ENCODE measurements around the gene MARF1. TPM values are rescaled to one million over a fixed set of nuclear protein-coding genes. Genes with fewer than 3 reads are reported as not detected.

Gene MARF1
- polyA plus RNA-seq, 1 donor (not counting 4 experiments of a cell fraction or from before 2014, with no cell fraction given) = 12.5 TPM

DNA sequence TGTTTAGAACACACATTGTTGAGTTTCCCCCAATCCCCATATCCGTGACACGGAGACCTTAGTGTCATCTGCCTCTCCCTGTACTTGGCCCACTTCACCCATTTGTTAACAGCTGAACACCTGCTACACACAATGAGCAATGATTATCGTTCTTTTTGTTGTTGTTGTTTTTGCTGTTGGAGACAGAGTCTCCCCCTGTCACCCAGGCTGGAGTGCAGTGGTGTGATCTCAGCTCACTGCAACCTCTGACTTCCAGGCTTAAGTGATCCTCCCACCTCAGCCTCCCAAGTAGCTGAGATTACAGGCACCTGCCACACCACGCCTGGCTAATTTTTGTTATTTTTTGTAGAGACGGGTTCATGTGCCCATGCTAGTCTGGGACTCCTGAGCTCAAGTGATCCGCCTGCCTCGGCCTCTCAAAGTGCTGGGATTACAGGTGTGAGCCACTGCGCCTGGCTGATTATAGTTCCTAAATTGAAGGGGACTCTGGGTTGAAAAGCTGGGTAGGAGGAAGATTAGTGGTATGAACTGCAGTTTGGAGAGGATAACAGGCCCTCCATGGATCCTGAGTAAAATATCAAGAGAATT lies 28.7 kb upstream of the MARF1 start:
- H4K20me1 ChIP-seq (ENCODE audit: control insufficient read depth, extremely low read depth, insufficient read depth, low read length) = no peaks in the 10 kb centered on the region
- H3K79me2 ChIP-seq (ENCODE audit: control insufficient read depth, insufficient read depth, low read length) = peaks cover 29% of the 10 kb centered on the region
- no peak overlapping the region for H3K4me3 ChIP-seq (ENCODE audit: control insufficient read depth in 2 of 3, extremely low read depth in 1 of 3, insufficient read depth in 2 of 3, low read depth in 1 of 3, low read length in 3 of 3)
- H3K36me3 ChIP-seq (ENCODE audit: control insufficient read depth in 2 of 2, extremely low read depth in 1 of 2, insufficient read depth in 2 of 2, low read length in 2 of 2) = peaks cover 14 to 37% of the 10 kb centered on the region in 2 experiments
- H3K9me1 ChIP-seq (ENCODE audit: control insufficient read depth, extremely low read depth, insufficient read depth, low read length) = no peaks in the 10 kb centered on the region
- H3K27me3 ChIP-seq (ENCODE audit: control insufficient read depth, extremely low read depth, insufficient read depth, low read length) = no peaks in the 10 kb centered on the region
- TF ChIP-seq, protein P1, sequence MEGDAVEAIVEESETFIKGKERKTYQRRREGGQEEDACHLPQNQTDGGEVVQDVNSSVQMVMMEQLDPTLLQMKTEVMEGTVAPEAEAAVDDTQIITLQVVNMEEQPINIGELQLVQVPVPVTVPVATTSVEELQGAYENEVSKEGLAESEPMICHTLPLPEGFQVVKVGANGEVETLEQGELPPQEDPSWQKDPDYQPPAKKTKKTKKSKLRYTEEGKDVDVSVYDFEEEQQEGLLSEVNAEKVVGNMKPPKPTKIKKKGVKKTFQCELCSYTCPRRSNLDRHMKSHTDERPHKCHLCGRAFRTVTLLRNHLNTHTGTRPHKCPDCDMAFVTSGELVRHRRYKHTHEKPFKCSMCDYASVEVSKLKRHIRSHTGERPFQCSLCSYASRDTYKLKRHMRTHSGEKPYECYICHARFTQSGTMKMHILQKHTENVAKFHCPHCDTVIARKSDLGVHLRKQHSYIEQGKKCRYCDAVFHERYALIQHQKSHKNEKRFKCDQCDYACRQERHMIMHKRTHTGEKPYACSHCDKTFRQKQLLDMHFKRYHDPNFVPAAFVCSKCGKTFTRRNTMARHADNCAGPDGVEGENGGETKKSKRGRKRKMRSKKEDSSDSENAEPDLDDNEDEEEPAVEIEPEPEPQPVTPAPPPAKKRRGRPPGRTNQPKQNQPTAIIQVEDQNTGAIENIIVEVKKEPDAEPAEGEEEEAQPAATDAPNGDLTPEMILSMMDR (optimal IDR thresholded peaks at IDR 0.05 in 1 of 3, IDR thresholded peaks at IDR 0.05 in 1 of 3, conservative IDR thresholded peaks at IDR 0.05 in 1 of 3; ENCODE audit: extremely low read depth in 1 of 3, insufficient read depth in 2 of 3, low read length in 3 of 3) = no peak
- no peak for TF ChIP-seq EZH2 (IDR thresholded peaks at IDR 0.05; ENCODE audit: low read length)
- H3K9ac ChIP-seq (ENCODE audit: control insufficient read depth, extremely low read depth, insufficient read depth, low read length) = peak overlapping the region; percentile 9
- DNase-seq (ENCODE audit: low read depth, low spot score) (no peak), FAIRE-seq (no peak)
- dilution Hi-C loops (cut with MboI; ENCODE audit: extremely low pct_ligation_motif_present, low sequenced_read_pairs) = no loop called here
- H3K9me3 ChIP-seq (ENCODE audit: control insufficient read depth, low read depth, low read length) = no peaks in the 10 kb centered on the region
- peak overlapping the region; percentile 97 for H3K27ac ChIP-seq (ENCODE audit: control insufficient read depth, insufficient read depth, low read length)
- H2AFZ ChIP-seq (ENCODE audit: control insufficient read depth, low read length) = no peak overlapping the region
- peaks cover 44% of the 10 kb centered on the region for H3K4me1 ChIP-seq (ENCODE audit: control insufficient read depth, extremely low read depth, insufficient read depth, low read length)
- H3K4me2 ChIP-seq (ENCODE audit: control insufficient read depth, extremely low read depth, insufficient read depth, low read depth, low read length) = peak overlapping the region; percentile 87

DNA sequence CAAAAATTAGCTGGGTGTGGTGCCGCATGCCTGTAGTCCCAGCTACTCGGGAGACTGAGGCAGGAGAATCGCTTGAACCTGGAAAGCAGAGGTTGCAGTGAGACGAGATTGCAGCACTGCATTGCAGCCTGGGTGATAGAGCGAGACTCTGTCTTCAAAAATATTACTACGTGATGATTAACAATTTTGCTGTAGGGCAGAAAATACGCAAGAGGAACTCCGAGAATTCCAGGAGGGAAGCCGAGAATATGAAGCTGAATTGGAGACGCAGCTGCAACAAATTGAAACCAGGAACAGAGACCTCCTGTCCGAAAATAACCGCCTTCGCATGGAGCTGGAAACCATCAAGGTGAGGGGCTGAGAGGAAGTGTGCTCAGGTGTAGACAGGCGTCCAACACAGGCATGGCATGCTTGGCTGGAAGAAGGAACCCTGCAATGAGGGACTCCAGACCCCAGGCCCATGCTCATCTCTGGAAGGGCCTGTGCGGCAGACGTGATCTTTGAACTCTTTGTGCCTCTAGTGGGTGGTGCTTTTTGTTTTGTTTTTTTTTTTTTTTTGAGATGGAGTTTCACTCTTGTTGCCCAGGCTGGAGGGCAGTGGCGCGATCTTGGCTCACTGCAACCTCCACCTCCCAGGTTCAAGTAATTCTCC lies 24.3 kb upstream of the MARF1 start:
- Histone ChIP-seq H3K4me3 (ENCODE audit: control insufficient read depth in 2 of 3, extremely low read depth in 1 of 3, insufficient read depth in 2 of 3, low read depth in 1 of 3, low read length in 3 of 3) (no peak overlapping the region), H3K79me2 (ENCODE audit: control insufficient read depth, insufficient read depth, low read length) (peaks cover 19% of the 10 kb centered on the region), H3K9me3 (ENCODE audit: control insufficient read depth, low read depth, low read length) (no peaks in the 10 kb centered on the region), H3K27me3 (ENCODE audit: control insufficient read depth, extremely low read depth, insufficient read depth, low read length) (no peaks in the 10 kb centered on the region), H3K9ac (ENCODE audit: control insufficient read depth, extremely low read depth, insufficient read depth, low read length) (no peak overlapping the region), H2AFZ (ENCODE audit: control insufficient read depth, low read length) (no peak overlapping the region), H3K36me3 (ENCODE audit: control insufficient read depth in 2 of 2, extremely low read depth in 1 of 2, insufficient read depth in 2 of 2, low read length in 2 of 2) (peaks cover 29 to 32% of the 10 kb centered on the region in 2 experiments), H3K4me1 (ENCODE audit: control insufficient read depth, extremely low read depth, insufficient read depth, low read length) (peaks cover 24% of the 10 kb centered on the region), H4K20me1 (ENCODE audit: control insufficient read depth, extremely low read depth, insufficient read depth, low read length) (no peaks in the 10 kb centered on the region), H3K9me1 (ENCODE audit: control insufficient read depth, extremely low read depth, insufficient read depth, low read length) (no peaks in the 10 kb centered on the region), H3K27ac (ENCODE audit: control insufficient read depth, insufficient read depth, low read length) (no peak overlapping the region), H3K4me2 (ENCODE audit: control insufficient read depth, extremely low read depth, insufficient read depth, low read depth, low read length) (no peak overlapping the region)
- dilution Hi-C loops (cut with MboI; ENCODE audit: extremely low pct_ligation_motif_present, low sequenced_read_pairs) = no loop called here
- no peak for DNase-seq (ENCODE audit: low read depth, low spot score)
- no peak for TF ChIP-seq EZH2 (IDR thresholded peaks at IDR 0.05; ENCODE audit: low read length)
- TF ChIP-seq, protein P1 (optimal IDR thresholded peaks at IDR 0.05 in 1 of 3, IDR thresholded peaks at IDR 0.05 in 1 of 3, conservative IDR thresholded peaks at IDR 0.05 in 1 of 3; ENCODE audit: extremely low read depth in 1 of 3, insufficient read depth in 2 of 3, low read length in 3 of 3) = no peak
- no peak for FAIRE-seq
